DOHH2 (cell line): ENCODE measurements around the gene PDIA6.

Experiments used
- CTCF ChIP-seq: fragments of 200-600 bp; sonication (generic); IDR thresholded peaks from one replicate; pipeline ENCODE4 v1.5.1; 2014; ENCODE audit warnings: antibody characterized with exemption, mild to moderate bottlenecking, low read depth, low read length; ENCODE audit not compliant: poor library complexity, severe bottlenecking
- EZH2phosphoT487 ChIP-seq: fragments of 200-600 bp; sonication (generic); IDR thresholded peaks from 2 replicates; pipeline ENCODE4 v1.6.1; 2017; ENCODE audit warnings: borderline replicate concordance, mild to moderate bottlenecking, antibody characterized with exemption, low read length, moderate library complexity, mixed read lengths

GRCh38 chr2:10817413-10817812, 4.8 kb upstream of the PDIA6 start:
- TF ChIP-seq CTCF (peak; percentile 13), EZH2phosphoT487 (no peak)
